Duodenal mucosa (tissue), 2 donors: Measurements from ENCODE around the gene LRRC7.

Source experiments
- H3K27ac ChIP-seq: one replicate; pipeline ENCODE4 v1.7.0; 2013; ENCODE audit warnings: low read depth, low read length
- H3K27me3 ChIP-seq, 2 donors: one replicate each; pipeline ENCODE4 v1.7.0; 2013; ENCODE audit warnings: low read length in 2 of 2, control low read depth in 1 of 2; ENCODE audit not compliant: insufficient read depth in 2 of 2, control insufficient read depth in 1 of 2
- H3K36me3 ChIP-seq, 2 donors: one replicate each; pipeline ENCODE4 v1.7.0; 2013; ENCODE audit warnings: low read length in 2 of 2, control low read depth in 1 of 2; ENCODE audit not compliant: insufficient read depth in 2 of 2, control insufficient read depth in 1 of 2
- H3K4me1 ChIP-seq, 2 donors: one replicate each; pipeline ENCODE4 v1.7.0; 2013; ENCODE audit warnings: low read length in 2 of 2, control low read depth in 1 of 2; ENCODE audit not compliant: insufficient read depth in 2 of 2, control insufficient read depth in 1 of 2
- H3K4me3 ChIP-seq, 2 donors: one replicate each; pipeline ENCODE4 v1.7.0; 2013; ENCODE audit warnings: low read length in 2 of 2, low read depth in 1 of 2
- H3K9ac ChIP-seq, 2 donors: one replicate each; pipeline ENCODE4 v1.7.0; 2013; ENCODE audit warnings: low read length in 2 of 2, low read depth in 1 of 2
- H3K9me3 ChIP-seq, 2 donors: one replicate each; pipeline ENCODE4 v1.7.0; 2013; ENCODE audit warnings: low read length in 2 of 2, control low read depth in 1 of 2; ENCODE audit not compliant: control insufficient read depth in 1 of 2

LRRC7 gene

GRCh38 chr1:70090141-70090540 lies 522.4 kb downstream of the LRRC7 start:
- Histone ChIP-seq H3K27me3 (no peaks in the 10 kb centered on the region), H3K9me3 (no peaks in the 10 kb centered on the region), H3K36me3 (no peaks in the 10 kb centered on the region), H3K4me3 (no peak overlapping the region), H3K9ac (no peak overlapping the region), H3K27ac (no peak overlapping the region), H3K4me1 (no peaks in the 10 kb centered on the region)

GRCh38 chr1:70090875-70091274 lies 523.2 kb downstream of the LRRC7 start:
- Histone ChIP-seq H3K27ac (no peak overlapping the region), H3K27me3 (no peaks in the 10 kb centered on the region), H3K4me3 (no peak overlapping the region), H3K9me3 (no peaks in the 10 kb centered on the region), H3K4me1 (no peaks in the 10 kb centered on the region), H3K36me3 (no peaks in the 10 kb centered on the region), H3K9ac (no peak overlapping the region)

- no peaks in the 10 kb centered on the region for H3K4me1 ChIP-seq
- no peaks in the 10 kb centered on the region for H3K9me3 ChIP-seq
Observed at GRCh38 chr1:70091811-70092210, 524.1 kb downstream of the LRRC7 start.

GRCh38 chr1:70092526-70092925 lies 524.8 kb downstream of the LRRC7 start:
- Histone ChIP-seq H3K36me3 (no peaks in the 10 kb centered on the region), H3K9me3 (no peaks in the 10 kb centered on the region), H3K27ac (no peak overlapping the region), H3K4me1 (no peaks in the 10 kb centered on the region), H3K27me3 (no peaks in the 10 kb centered on the region), H3K4me3 (no peak overlapping the region), H3K9ac (no peak overlapping the region)

More at GRCh38 chr1:70091811-70092210, 524.1 kb downstream of the LRRC7 start:
- H3K27me3 ChIP-seq: no peaks in the 10 kb centered on the region
- no peak overlapping the region for H3K4me3 ChIP-seq
- H3K27ac ChIP-seq: no peak overlapping the region
- no peak overlapping the region for H3K9ac ChIP-seq
- H3K36me3 ChIP-seq: no peaks in the 10 kb centered on the region

- no peaks in the 10 kb centered on the region for H3K27me3 ChIP-seq
- no peaks in the 10 kb centered on the region for H3K9me3 ChIP-seq
- no peak overlapping the region for H3K27ac ChIP-seq
- no peaks in the 10 kb centered on the region for H3K36me3 ChIP-seq
- no peak overlapping the region for H3K4me3 ChIP-seq
- H3K4me1 ChIP-seq: no peaks in the 10 kb centered on the region
- no peak overlapping the region for H3K9ac ChIP-seq
Observed at GRCh38 chr1:70093250-70093975, 525.7 kb downstream of the LRRC7 start.

GRCh38 chr1:70101231-70101630 lies 533.5 kb downstream of the LRRC7 start:
- no peak overlapping the region for H3K9ac ChIP-seq
- H3K4me3 ChIP-seq: no peak overlapping the region
- no peaks in the 10 kb centered on the region for H3K36me3 ChIP-seq
- H3K27me3 ChIP-seq: no peaks in the 10 kb centered on the region
- H3K9me3 ChIP-seq: no peaks in the 10 kb centered on the region
- H3K4me1 ChIP-seq: no peaks in the 10 kb centered on the region
- no peak overlapping the region for H3K27ac ChIP-seq

GRCh38 chr1:70101774-70102173 lies 534.1 kb downstream of the LRRC7 start:
- no peaks in the 10 kb centered on the region for H3K36me3 ChIP-seq
- H3K27ac ChIP-seq: no peak overlapping the region
- H3K27me3 ChIP-seq: no peaks in the 10 kb centered on the region
- no peak overlapping the region for H3K9ac ChIP-seq
- H3K4me3 ChIP-seq: no peak overlapping the region
- H3K9me3 ChIP-seq: no peaks in the 10 kb centered on the region
- no peaks in the 10 kb centered on the region for H3K4me1 ChIP-seq

- Histone ChIP-seq H3K4me1 (no peaks in the 10 kb centered on the region), H3K27ac (no peak overlapping the region), H3K4me3 (no peak overlapping the region), H3K36me3 (no peaks in the 10 kb centered on the region), H3K9ac (no peak overlapping the region), H3K9me3 (no peaks in the 10 kb centered on the region), H3K27me3 (no peaks in the 10 kb centered on the region)
Observed at GRCh38 chr1:70103770-70104169, 536.0 kb downstream of the LRRC7 start.

GRCh38 chr1:70109241-70109640 lies 541.5 kb downstream of the LRRC7 start:
- Histone ChIP-seq H3K9me3 (no peaks in the 10 kb centered on the region), H3K4me1 (no peaks in the 10 kb centered on the region), H3K27ac (no peak overlapping the region), H3K9ac (no peak overlapping the region), H3K4me3 (no peak overlapping the region), H3K36me3 (no peaks in the 10 kb centered on the region), H3K27me3 (no peaks in the 10 kb centered on the region)

GRCh38 chr1:70112838-70113237 lies 545.1 kb downstream of the LRRC7 start:
- Histone ChIP-seq H3K27ac (no peak overlapping the region), H3K9ac (no peak overlapping the region), H3K36me3 (no peaks in the 10 kb centered on the region), H3K4me3 (no peak overlapping the region), H3K4me1 (no peaks in the 10 kb centered on the region), H3K9me3 (no peaks in the 10 kb centered on the region), H3K27me3 (no peaks in the 10 kb centered on the region)
